GM10248 (cell line): Measurements from ENCODE around the gene DDX11.

Experiments used
- CTCF ChIA-PET: fragments of 300-600 bp; sonication (Branson Sonifier 250); formaldehyde crosslinking; extraction: SDS; loops from one replicate; lab custom pipeline; 2021; ENCODE audit warnings: antibody characterized with exemption; lab: Yijun Ruan, JAX
- POLR2A ChIA-PET: fragments of 350-650 bp; sonication (Branson Sonifier 250); formaldehyde crosslinking; extraction: SDS; loops from one replicate; lab custom pipeline; 2020; ENCODE audit warnings: antibody characterized with exemption; lab: Yijun Ruan, JAX
- DNase-seq: peaks from one replicate; pipeline ENCODE4 v3.0.0; 2012; ENCODE audit errors: extremely low spot score
- CTCF ChIP-seq: IDR thresholded peaks from 2 replicates; pipeline ENCODE4 v1.5.1; 2012; ENCODE audit warnings: mild to moderate bottlenecking, low read depth; ENCODE audit errors: extremely low read depth, missing control alignments, control extremely low read depth

The DDX11 gene

GRCh38 chr12:31033681-31034080, 40.0 kb upstream of the DDX11 start:
- no peak for DNase-seq
- ChIA-PET POLR2A (no interaction called here), CTCF (no interaction called here)
- no peak for TF ChIP-seq CTCF

GRCh38 chr12:31034372-31034771, 39.3 kb upstream of the DDX11 start:
- POLR2A ChIA-PET, result no interaction called here
- CTCF ChIA-PET, result interaction anchor here (0.8 to 1.0 kb wide), 2 partner anchors 19 to 186 kb away, joined by 3 read pairs; no protein-coding TSS in a partner anchor
- TF ChIP-seq CTCF, result no peak
- DNase-seq, result no peak

GRCh38 chr12:31035226-31035625, 38.4 kb upstream of the DDX11 start:
- DNase-seq, result no peak
- ChIA-PET CTCF (interaction anchor here (0.8 to 1.0 kb wide), 2 partner anchors 18 to 187 kb away, joined by 3 read pairs; no protein-coding TSS in a partner anchor), POLR2A (no interaction called here)
- no peak for TF ChIP-seq CTCF

- POLR2A ChIA-PET, result interaction anchor here (0.6 kb wide), 1 partner anchor 765 kb away, joined by 4 read pairs; no protein-coding TSS in a partner anchor
- no peak for DNase-seq
- no peak for TF ChIP-seq CTCF
- CTCF ChIA-PET, result no interaction called here
Observed at GRCh38 chr12:31035967-31036665, 37.5 kb upstream of the DDX11 start.

- no peak for TF ChIP-seq CTCF
- ChIA-PET POLR2A (no interaction called here), CTCF (interaction anchor here (0.9 kb wide), 1 partner anchor 10 kb away, joined by 3 read pairs; no protein-coding TSS in a partner anchor)
- DNase-seq, result no peak
Observed at GRCh38 chr12:31037028-31037427, 36.6 kb upstream of the DDX11 start.

- TF ChIP-seq CTCF, result no peak
- ChIA-PET CTCF (interaction anchor here (0.9 to 1.0 kb wide), 2 partner anchors 11 to 26 kb away, joined by 3 read pairs; no protein-coding TSS in a partner anchor), POLR2A (no interaction called here)
- no peak for DNase-seq
Observed at GRCh38 chr12:31037931-31038330, 35.7 kb upstream of the DDX11 start.
